Measurements from ENCODE around the gene HYI.

DNA sequence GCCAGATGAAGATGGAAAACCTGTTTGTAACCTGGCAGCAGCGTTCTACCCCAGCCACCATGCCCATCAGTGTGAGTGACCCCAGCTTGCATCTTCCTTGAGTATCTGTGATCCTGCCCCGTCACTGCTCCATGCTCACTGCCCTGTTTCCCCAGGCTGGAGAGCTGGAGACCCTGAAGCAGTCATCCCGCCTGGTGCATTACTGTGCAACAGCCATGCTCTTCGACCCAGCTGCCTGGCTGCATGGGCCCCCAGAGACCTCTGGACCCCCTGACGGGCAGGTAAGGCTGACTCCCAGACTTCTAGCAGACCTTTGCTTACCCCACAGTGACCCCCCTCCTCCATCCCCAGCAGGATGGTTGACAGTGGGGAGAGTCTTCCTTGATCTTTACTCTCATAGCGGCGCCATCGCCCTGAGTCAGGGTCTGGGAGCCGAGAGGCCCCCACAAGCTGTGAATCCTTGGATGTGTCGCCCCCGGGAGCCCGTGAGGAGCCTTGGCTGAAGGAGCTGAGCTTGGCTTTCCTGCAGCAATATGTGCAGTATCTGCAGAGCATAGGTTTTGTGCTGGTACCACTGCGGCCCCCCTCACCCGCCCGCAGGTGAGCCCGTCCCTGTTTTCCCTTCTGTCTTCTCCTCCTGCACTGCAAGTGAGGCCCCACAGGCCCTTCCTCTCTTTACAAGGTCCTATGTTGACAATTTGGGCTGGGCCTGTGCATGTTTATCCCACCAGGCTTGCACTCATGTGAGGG is 10.4 kb downstream of the HYI start:
- TF ChIP-seq POLR2A (IDR thresholded peaks at IDR 0.05; ENCODE audit: low read length) (no peak), GATA1 (IDR thresholded peaks at IDR 0.05; ENCODE audit: low read depth, low read length) (no peak)
